Breast epithelium (tissue), 3 donors: ENCODE measurements around the gene MSGN1.

ENCODE experiments used
- POLR2A ChIP-seq: fragments of 450-650 bp; IDR thresholded peaks from one replicate; pipeline ENCODE4 v1.6.1; 2016; ENCODE audit warnings: antibody characterized with exemption, mild to moderate bottlenecking, moderate library complexity
- POLR2AphosphoS5 ChIP-seq, 3 donors: sonication (generic); formaldehyde crosslinking; IDR thresholded peaks; one replicate each; pipeline ENCODE4 v1.6.1; 2017; ENCODE audit warnings: antibody characterized with exemption in 3 of 3

DNA sequence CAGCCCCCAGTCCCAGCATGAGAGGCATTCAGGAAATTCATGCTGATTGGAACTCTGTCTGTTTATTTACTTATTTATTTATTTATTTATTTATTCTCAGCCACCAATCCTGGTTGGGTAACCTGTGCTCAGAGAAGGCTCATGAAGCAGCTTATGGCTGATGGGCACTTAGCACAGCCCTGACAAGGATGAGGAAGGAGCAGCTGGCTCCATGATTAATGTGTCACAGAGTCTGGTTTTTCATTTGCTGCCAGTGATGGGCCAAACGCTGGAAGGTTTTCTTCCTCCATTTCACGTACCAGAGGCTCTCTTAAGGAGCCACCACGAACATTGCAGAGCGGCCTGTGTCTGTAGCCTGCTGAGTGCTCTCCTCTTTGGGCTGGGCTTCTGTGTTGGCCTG lies 33.9 kb downstream of the MSGN1 start:
- no peak for TF ChIP-seq POLR2A
- TF ChIP-seq POLR2AphosphoS5 (IDR thresholded peaks at IDR 0.05): no peak
